OCI-M1 (cell line): ENCODE results near the gene NUDT16L1.

Experiments
- DNase-seq: peaks from one replicate; lab custom pipeline; 2025; lab: John Stamatoyannopoulos, UW

NUDT16L1 gene

GRCh38 chr16:4682616-4683254 lies 10.6 kb upstream of the NUDT16L1 start:
- no peak for DNase-seq

GRCh38 chr16:4683255-4684057 lies 9.9 kb upstream of the NUDT16L1 start:
- no peak for DNase-seq

GRCh38 chr16:4684058-4684715 lies 9.2 kb upstream of the NUDT16L1 start:
- no peak for DNase-seq

GRCh38 chr16:4684763-4685162 lies 8.6 kb upstream of the NUDT16L1 start:
- DNase-seq: no peak

- no peak for DNase-seq
These were observed 8.1 kb upstream of the NUDT16L1 start for GRCh38 chr16:4685292-4685691.

- DNase-seq: no peak
These were observed 7.4 kb upstream of the NUDT16L1 start for GRCh38 chr16:4685776-4686496.

- no peak for DNase-seq
These were observed 6.7 kb upstream of the NUDT16L1 start for GRCh38 chr16:4686497-4687210.

- no peak for DNase-seq
These were observed 5.9 kb upstream of the NUDT16L1 start for GRCh38 chr16:4687416-4687815.

- DNase-seq: no peak
These were observed 5.3 kb upstream of the NUDT16L1 start for GRCh38 chr16:4687946-4688673.

GRCh38 chr16:4688674-4689045 lies 4.7 kb upstream of the NUDT16L1 start:
- DNase-seq: no peak

GRCh38 chr16:4689091-4689671 lies 4.2 kb upstream of the NUDT16L1 start:
- no peak for DNase-seq

- DNase-seq: no peak
These were observed 3.3 kb upstream of the NUDT16L1 start for GRCh38 chr16:4689864-4690704.

GRCh38 chr16:4690946-4691665 lies 2.3 kb upstream of the NUDT16L1 start:
- no peak for DNase-seq

GRCh38 chr16:4691666-4692412 lies 1.5 kb upstream of the NUDT16L1 start:
- DNase-seq: no peak

GRCh38 chr16:4692460-4693295 lies 684 bp upstream of the NUDT16L1 start:
- peak; percentile 18 for DNase-seq

GRCh38 chr16:4693956-4694641 lies 737 bp downstream of the NUDT16L1 start:
- DNase-seq: peak; percentile 48
